Activated CD4-positive, alpha-beta T cell treated with anti-CD3 and anti-CD28 coated beads, Interleukin-2, Interleukin-6, amounts not matched to agents 100 ng/mL and 50 ng/mL, durations not matched to agents 16 hours and 8 hours (primary cell): ENCODE measurements around the gene HNF4A.
A peak's percentile ranks its signal among the peaks of the same experiment; 100 is the strongest.
"Not testable (repeated sequence)": the region's sequence is repeated elsewhere in the genome, so short reads cannot be mapped to it uniquely, and the experiment has no call there.

Experiments
- DNase-seq: peaks from one replicate; pipeline ENCODE4 v3.0.0-alpha.2; 2020

The HNF4A gene

GRCh38 chr20:44355498-44356352 is at the start of gene HNF4A:
HNF4A (plus strand) TSS chr20:44355699; CDS start chr20:44355805, 106 bp downstream.
- DNase-seq: no peak

- DNase-seq: no peak
These were observed 48.6 kb upstream of the HNF4A start for GRCh38 chr20:44306927-44307326.

GRCh38 chr20:44309763-44310663 is 45.5 kb upstream of the HNF4A start:
- DNase-seq: peak; percentile 3

- peak; percentile 99 for DNase-seq
These were observed 44.5 kb upstream of the HNF4A start, which contains the start of gene FITM2 for GRCh38 chr20:44310664-44311639. FITM2 (minus strand) TSS chr20:44311202; CDS start chr20:44311148, 54 bp downstream.

DNA sequence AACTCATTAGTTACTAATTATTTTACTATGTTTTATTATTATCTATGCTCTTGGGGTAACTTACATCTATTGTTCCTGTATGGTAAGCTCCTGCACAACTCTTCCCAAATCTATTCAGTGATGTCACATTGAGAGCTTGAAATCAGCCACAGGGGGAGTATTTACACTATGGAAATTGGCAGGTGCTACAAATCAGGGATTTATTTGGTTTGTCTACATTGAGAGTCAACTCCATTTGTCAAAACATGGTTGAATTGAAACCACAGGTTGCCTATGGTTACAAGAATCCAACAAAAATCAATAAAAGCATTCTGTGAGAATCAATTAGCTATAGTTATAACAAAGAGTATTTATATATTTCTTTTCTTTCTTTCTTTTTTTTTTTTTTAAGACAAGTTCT is 40.6 kb upstream of the HNF4A start:
- no peak for DNase-seq

- no peak for DNase-seq
These were observed 35.6 kb upstream of the HNF4A start for GRCh38 chr20:44319839-44320422.

DNA sequence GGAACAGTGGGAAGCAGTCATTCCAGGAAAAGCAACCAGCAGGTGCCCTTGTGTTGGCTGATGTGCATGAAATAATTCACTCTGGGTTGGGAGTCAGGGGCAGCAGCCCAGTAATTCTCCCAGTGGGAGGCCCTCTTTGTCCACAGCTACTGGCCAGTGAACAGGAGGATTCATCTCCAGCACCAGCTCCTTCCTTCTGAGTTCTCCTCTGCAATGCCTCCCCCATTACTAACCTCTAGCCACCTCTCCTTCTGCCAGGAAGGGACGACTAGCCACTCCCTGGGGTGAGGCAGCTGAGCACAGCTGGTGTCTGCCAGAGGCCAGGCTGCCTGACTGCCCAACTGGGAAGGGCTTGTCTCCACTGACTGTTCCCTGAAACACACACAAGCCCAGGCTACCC is 31.2 kb upstream of the HNF4A start:
- DNase-seq: no peak

DNA sequence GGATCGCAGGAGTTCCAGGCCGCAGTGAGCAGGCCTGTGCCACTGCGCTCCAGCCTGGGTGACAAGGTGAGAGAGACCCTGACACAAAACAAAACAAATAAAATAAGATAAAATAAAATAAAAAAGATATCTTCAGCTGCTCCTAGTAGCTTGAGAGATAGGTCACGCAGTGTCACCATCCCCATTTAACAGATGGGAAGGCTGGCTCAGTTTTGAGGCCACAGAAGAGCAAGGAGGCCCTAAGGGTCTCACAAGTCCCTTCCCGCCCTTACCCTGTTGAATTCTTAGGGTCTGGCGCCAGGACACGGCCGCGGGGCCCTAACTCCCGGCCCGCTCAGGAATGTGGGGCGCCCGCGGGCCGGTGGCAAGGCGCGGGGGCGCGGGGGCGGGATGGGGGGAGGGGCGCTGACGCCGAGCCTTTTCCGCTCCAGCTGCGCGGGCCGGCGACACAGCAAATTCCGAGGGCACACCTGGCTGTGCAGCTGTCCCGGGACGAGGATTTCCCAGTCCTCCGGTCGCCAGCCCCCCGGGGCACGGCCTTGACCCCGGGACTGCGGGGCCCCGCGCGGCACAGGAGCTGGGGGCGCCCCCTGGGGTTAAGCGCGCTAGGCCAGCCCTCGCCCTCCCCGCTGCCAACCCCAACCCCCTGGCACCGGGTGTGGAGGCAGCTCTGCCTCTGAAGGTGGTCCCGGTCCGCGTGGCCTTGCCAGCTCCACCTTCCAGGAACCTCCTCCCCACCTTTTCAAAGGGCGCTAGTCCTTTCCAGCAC is 28.9 kb upstream of the HNF4A start:
- DNase-seq: no peak

GRCh38 chr20:44327748-44328147 is 27.8 kb upstream of the HNF4A start:
- DNase-seq: not testable (repeated sequence)

DNA sequence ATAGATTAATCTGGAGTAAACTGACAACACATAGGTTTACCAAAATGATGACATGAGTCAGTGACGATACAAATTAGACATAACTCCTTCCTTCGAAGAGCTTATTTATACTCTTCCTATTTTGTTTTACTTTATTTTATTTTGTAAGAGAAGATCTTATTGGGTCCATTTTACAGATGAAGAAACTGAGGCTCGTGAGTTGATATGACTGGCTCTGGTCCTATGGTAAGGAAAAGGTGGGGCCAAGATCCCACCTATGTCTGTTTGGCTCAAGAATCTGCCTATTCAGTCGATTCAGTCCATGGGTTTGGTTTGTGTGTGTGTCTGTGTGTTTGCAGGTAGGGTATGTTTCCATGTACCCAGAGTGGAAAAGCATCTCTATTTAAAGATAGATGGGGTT is 27.1 kb upstream of the HNF4A start:
- DNase-seq: no peak

- no peak for DNase-seq
These were observed 24.3 kb upstream of the HNF4A start for GRCh38 chr20:44331201-44331600.

- DNase-seq: no peak
These were observed 21.2 kb upstream of the HNF4A start for GRCh38 chr20:44334306-44334705.

GRCh38 chr20:44334709-44335108 is 20.8 kb upstream of the HNF4A start:
- DNase-seq: no peak

- no peak for DNase-seq
These were observed 19.8 kb upstream of the HNF4A start for GRCh38 chr20:44335675-44336074.

- no peak for DNase-seq
These were observed 19.4 kb upstream of the HNF4A start for GRCh38 chr20:44336086-44336485.

DNA sequence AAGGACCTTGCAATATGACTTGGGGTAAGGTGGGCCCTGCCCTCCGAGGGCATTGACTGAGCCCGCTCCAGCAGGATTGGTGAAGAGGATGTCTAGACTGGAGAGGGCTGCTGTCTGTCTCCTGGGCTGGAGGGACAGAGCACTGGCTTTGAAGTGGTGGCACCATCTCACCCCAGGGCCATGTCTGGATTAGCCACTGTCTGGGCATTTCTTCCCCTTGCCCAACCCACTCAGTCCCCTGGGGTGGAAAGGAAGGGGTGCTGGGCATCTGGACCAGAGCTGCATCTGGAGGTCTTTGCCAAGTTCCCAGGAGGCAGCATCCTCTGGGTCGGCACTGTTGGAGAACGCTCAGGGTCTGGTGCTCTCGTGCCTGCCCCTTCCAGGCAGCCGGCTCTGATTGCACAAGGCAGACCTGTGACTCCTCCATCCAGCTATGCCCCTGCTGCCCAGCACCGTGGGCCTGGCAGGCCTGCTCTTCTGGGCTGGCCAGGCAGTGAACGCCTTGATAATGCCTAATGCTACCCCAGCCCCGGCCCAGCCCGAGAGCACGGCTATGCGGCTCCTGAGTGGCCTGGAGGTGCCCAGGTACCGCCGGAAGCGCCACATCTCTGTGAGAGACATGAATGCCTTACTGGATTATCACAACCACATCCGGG is 18.6 kb upstream of the HNF4A start, which contains the start of gene R3HDML:
R3HDML (plus strand) TSS at position 319 of the 656 bp plus-strand sequence; CDS start at position 434, 115 bp downstream.
- no peak for DNase-seq

DNA sequence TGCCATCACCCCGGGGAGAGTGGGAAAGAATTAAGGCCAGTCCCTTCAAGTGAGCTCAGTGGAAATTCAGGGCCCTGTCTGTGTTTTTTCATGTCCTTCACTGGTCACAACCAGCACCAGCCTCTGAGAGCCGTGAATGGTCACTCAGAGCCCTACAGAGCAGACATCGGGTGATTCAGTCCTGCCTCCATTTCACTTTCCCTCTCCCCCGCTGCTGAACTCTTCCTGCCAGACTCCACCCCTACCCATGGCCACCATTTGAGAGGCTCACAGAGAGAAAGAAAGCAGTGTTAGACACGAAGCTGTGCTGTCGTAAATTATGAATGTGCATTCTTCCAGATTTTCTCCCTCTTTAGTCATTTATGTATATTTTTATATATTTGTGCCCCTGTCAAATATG is 13.3 kb upstream of the HNF4A start:
- DNase-seq: no peak

DNA sequence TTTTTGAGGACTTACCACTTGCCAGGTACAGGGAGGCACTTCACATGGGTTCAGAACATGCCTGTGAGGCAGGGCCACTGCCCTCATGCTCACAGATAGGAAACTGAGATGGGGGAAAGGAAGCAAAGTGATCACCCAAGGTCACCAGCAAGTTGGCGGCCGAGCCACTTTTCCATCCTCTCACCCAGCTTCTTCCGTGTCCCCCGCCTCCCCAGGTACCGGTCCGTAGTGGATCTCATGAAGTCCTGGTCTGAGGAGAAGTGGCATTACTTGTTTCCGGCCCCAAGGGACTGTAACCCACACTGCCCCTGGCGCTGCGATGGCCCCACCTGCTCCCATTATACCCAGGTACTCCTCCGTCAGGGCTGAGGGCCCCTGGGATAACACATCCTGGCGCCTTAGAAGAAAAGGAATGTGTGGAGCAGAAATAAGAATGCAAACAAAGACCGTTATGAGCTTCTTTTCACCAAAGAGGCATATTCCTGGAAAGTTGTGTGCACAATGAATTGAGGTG is 12.3 kb upstream of the HNF4A start:
- no peak for DNase-seq

- DNase-seq: no peak
These were observed 10.8 kb upstream of the HNF4A start for GRCh38 chr20:44344723-44345122.

GRCh38 chr20:44345147-44345546 is 10.4 kb upstream of the HNF4A start:
- DNase-seq: no peak
